PFSK-1 (cell line): ENCODE results near the gene ZFP36.

Experiments used
- FOXP2 ChIP-seq: optimal IDR thresholded peaks from 2 replicates; pipeline ENCODE3; 2011; ENCODE audit warnings: borderline replicate concordance, control low read depth, inconsistent platforms; ENCODE audit not compliant: insufficient read depth; ENCODE audit errors: extremely low read length, extremely low read depth
- POLR2AphosphoS5 ChIP-seq: IDR thresholded peaks from 2 replicates; pipeline ENCODE4 v1.6.1; 2012; ENCODE audit warnings: low read depth, mild to moderate bottlenecking, control low read depth, low read length, moderate library complexity
- SIN3A ChIP-seq: IDR thresholded peaks from 2 replicates; pipeline ENCODE4 v1.6.1; 2012; ENCODE audit warnings: mild to moderate bottlenecking, low read length, moderate library complexity, borderline replicate concordance; ENCODE audit not compliant: insufficient read depth
- TAF1 ChIP-seq: IDR thresholded peaks from 2 replicates; pipeline ENCODE4 v1.6.1; 2012; ENCODE audit warnings: low read length, control low read depth, borderline replicate concordance; ENCODE audit not compliant: insufficient read depth
- TF ChIP-seq, protein P1 (sequence below), 2 experiments: IDR thresholded peaks; 2 replicates each; pipeline versions ENCODE4 v1.6.1 to v1.8.0; 2011 to 2012; ENCODE audit warnings: low read depth in 2 of 2, low read length in 2 of 2, control low read depth in 1 of 2, inconsistent platforms in 1 of 2, mild to moderate bottlenecking in 1 of 2, moderate library complexity in 1 of 2; ENCODE audit not compliant: insufficient read depth in 1 of 2

DNA sequence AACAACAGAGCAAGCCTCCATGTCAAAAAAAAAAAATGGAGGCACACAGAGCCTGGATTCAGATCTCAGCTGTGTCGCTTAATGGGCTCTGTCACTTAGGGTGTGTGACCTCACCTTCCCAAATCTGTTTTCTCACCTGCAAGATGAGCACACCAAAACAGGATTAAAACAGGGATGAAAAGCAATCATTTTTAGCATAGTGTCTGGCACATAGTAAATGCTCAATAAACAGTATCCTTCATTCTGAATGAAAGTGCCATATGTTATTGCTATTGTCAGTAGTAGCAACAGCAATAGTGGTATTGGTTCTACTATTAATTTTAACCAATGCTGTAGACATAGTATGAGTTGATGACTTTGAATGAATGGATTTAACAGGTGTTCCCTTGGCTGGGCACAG is 41.1 kb upstream of the ZFP36 start:
- TF ChIP-seq SIN3A, result no peak
- TF ChIP-seq POLR2AphosphoS5, result no peak
- TF ChIP-seq, protein P1, sequence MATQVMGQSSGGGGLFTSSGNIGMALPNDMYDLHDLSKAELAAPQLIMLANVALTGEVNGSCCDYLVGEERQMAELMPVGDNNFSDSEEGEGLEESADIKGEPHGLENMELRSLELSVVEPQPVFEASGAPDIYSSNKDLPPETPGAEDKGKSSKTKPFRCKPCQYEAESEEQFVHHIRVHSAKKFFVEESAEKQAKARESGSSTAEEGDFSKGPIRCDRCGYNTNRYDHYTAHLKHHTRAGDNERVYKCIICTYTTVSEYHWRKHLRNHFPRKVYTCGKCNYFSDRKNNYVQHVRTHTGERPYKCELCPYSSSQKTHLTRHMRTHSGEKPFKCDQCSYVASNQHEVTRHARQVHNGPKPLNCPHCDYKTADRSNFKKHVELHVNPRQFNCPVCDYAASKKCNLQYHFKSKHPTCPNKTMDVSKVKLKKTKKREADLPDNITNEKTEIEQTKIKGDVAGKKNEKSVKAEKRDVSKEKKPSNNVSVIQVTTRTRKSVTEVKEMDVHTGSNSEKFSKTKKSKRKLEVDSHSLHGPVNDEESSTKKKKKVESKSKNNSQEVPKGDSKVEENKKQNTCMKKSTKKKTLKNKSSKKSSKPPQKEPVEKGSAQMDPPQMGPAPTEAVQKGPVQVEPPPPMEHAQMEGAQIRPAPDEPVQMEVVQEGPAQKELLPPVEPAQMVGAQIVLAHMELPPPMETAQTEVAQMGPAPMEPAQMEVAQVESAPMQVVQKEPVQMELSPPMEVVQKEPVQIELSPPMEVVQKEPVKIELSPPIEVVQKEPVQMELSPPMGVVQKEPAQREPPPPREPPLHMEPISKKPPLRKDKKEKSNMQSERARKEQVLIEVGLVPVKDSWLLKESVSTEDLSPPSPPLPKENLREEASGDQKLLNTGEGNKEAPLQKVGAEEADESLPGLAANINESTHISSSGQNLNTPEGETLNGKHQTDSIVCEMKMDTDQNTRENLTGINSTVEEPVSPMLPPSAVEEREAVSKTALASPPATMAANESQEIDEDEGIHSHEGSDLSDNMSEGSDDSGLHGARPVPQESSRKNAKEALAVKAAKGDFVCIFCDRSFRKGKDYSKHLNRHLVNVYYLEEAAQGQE (IDR thresholded peaks at IDR 0.05; ENCODE audit: insufficient read depth in 1 of 2, low read depth in 2 of 2, low read length in 2 of 2), result no peak
- no peak for TF ChIP-seq TAF1
- TF ChIP-seq FOXP2, result no peak
